ENCODE data around the gene SYNC. TPM values are rescaled to one million over a fixed set of nuclear protein-coding genes. Genes with fewer than 3 reads are reported as not detected.
"Not testable (repeated sequence)": the region's sequence is repeated elsewhere in the genome, so short reads cannot be mapped to it uniquely, and the experiment has no call there.

Gene SYNC
- total and polyA plus RNA-seq, 9 of the 15 experiments (the other 6 are each of a cell fraction or from before 2014, with no cell fraction given): 0.49 to 1.1 (median 0.87) TPM

DNA sequence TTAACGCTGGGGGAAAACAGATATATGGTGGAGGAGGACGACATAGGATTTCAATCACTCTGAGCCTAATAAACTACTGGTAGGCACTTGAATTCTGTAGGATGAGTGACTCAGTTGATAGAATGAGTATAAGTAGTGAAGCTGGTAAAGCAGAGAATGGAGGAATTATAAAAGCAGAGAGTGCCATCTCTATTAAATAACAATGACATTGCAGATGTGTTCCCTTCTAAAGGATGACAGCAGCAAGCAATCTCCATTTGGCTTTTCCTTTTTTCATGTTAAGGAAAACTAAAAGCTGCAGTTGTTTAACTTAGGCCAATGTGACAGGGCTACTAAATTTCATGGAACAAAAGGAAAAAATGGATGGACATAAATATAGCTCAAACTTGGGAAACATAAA, 69.7 kb downstream of the SYNC start (continued):
- TF ChIP-seq, protein P1, sequence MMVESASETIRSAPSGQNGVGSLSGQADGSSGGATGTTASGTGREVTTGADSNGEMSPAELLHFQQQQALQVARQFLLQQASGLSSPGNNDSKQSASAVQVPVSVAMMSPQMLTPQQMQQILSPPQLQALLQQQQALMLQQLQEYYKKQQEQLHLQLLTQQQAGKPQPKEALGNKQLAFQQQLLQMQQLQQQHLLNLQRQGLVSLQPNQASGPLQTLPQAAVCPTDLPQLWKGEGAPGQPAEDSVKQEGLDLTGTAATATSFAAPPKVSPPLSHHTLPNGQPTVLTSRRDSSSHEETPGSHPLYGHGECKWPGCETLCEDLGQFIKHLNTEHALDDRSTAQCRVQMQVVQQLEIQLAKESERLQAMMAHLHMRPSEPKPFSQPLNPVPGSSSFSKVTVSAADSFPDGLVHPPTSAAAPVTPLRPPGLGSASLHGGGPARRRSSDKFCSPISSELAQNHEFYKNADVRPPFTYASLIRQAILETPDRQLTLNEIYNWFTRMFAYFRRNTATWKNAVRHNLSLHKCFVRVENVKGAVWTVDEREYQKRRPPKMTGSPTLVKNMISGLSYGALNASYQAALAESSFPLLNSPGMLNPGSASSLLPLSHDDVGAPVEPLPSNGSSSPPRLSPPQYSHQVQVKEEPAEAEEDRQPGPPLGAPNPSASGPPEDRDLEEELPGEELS (CRISPR knock-in tag; IDR thresholded peaks at IDR 0.05; ENCODE audit: borderline replicate concordance): no peak
- TF ChIP-seq NEUROD1 (IDR thresholded peaks at IDR 0.05; ENCODE audit: borderline replicate concordance, low read depth, low read length, partially characterized antibody) (no peak), POLR2B (IDR thresholded peaks at IDR 0.05; ENCODE audit: low read depth, partially characterized antibody) (no peak), BACH1 (tag; IDR thresholded peaks at IDR 0.05) (no peak), CBX8 (IDR thresholded peaks at IDR 0.05; ENCODE audit: borderline replicate concordance, extremely low read depth, low read depth, low read length, poor library complexity, severe bottlenecking) (no peak)

DNA sequence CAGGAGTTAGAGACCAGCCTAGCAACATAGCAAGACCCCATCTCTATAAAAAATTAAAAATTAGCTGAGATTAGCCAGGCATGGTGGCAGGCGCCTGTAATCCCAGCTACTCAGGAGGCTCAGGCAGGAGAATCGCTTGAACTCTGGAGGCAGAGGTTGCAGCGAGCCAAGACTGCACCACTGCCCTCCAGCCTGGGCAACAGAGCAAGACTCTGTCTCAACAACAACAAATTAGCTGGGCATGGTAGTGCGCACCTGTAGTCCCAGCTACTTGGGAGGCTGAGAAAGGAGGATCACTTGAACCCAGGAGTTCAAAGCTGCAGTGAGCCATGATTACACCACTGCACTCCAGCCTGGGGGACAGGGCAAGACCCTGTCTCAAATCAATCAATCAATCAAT, 72.4 kb downstream of the SYNC start:
- ATAC-seq; BruUV-seq (replicated peaks); H3K27me3 ChIP-seq (ENCODE audit: control insufficient read depth in 2 of 2, insufficient read depth in 2 of 2, low read length in 2 of 2); H3K4me2 ChIP-seq (ENCODE audit: insufficient read depth, low read length); FAIRE-seq; in situ Hi-C loops (cut with MboI); CTCF ChIA-PET (ENCODE audit: low intra/inter-chr PET ratio); H3K9me3 ChIP-seq (replicated peaks; ENCODE audit: control insufficient read depth, insufficient read depth, low read depth, low read length); intact Hi-C loops (cut with micrococcal nuclease); H2AFZ ChIP-seq (ENCODE audit: low read depth, low read length); H3K79me2 ChIP-seq (ENCODE audit: control insufficient read depth, insufficient read depth, low read length); H4K20me1 ChIP-seq (replicated peaks; ENCODE audit: control insufficient read depth, insufficient read depth, low read length); H3K27ac ChIP-seq (ENCODE audit: extremely low read depth, low read depth, low read length); H3K9ac ChIP-seq (ENCODE audit: insufficient read depth in 1 of 2, low read depth in 2 of 2, low read length in 2 of 2); H3K9me1 ChIP-seq (ENCODE audit: control insufficient read depth, insufficient read depth, low read length); H3K4me3 ChIP-seq; H3K4me1 ChIP-seq (replicated peaks in 1 of 2; ENCODE audit: control insufficient read depth in 2 of 2, insufficient read depth in 2 of 2, low read length in 2 of 2); DNase-seq (ENCODE audit: extremely low read depth in 1 of 4, low spot score in 3 of 4): not testable (repeated sequence)
- POLR2A ChIA-PET: interaction anchor here (2.1 kb wide), 1 partner anchor 9 kb away, joined by 5 read pairs; no protein-coding TSS in a partner anchor
- H3K36me3 ChIP-seq (ENCODE audit: control insufficient read depth, insufficient read depth, low read length): peaks cover 63% of the 10 kb centered on the region; the same call in 2 of the 3 replicates
- WGBS (ENCODE audit: insufficient coverage, low coverage, missing lambda C conversion rate): 87% methylated on average over 4 of the region's 4 CpGs

Small RNA genes lying within 50 kb of the gene (small RNA-seq; reads per million reads assigned to genes)
- gene RF00019: not detected

Other genes starting within 250 kb of the SYNC start
Only the 7 nearest of the 9 such genes appear.
- gene ZBTB8A, start 163.3 kb downstream of the SYNC start, total RNA-seq (2014; rRNA removed): 0.05 and 0.08 TPM in 2 replicates
- gene ZBTB8A, start 163.3 kb downstream of the SYNC start, total RNA-seq (2014; rRNA removed; fragmentation: Illumina TruSeq; extraction: Trizol): 0.11 and 0.29 TPM in 2 replicates
- gene ZBTB8A, start 163.3 kb downstream of the SYNC start, total RNA-seq (2015; rRNA removed; fragmentation: Illumina TruSeq; extraction: Trizol): 0.11 and 0.14 TPM in 2 replicates
- gene ZBTB8A, start 163.3 kb downstream of the SYNC start, total RNA-seq (2021): 0.22 and 0.31 TPM in 2 replicates
- 0.64 and 2.0 TPM in 2 replicates for gene ZBTB8A, start 163.3 kb downstream of the SYNC start, polyA plus RNA-seq (2011; rRNA removed)
- gene ZBTB8A, start 163.3 kb downstream of the SYNC start, polyA plus RNA-seq (2014; fragmentation: Illumina TruSeq; extraction: Trizol): 0.09 and 0.22 TPM in 2 replicates
- gene ZBTB8A, start 163.3 kb downstream of the SYNC start, polyA plus RNA-seq (2014; fragmentation: Nextera tagmentation; extraction: Ambion mirVana): under 1 TPM; 0.01 TPM
- gene ZBTB8A, start 163.3 kb downstream of the SYNC start, polyA plus RNA-seq (2014; rRNA removed): 0.08 and 0.09 TPM in 2 replicates
- gene ZBTB8OS, start 52.2 kb downstream of the SYNC start, total RNA-seq (2014; rRNA removed): 57.8 and 59.0 TPM in 2 replicates
- gene ZBTB8OS, start 52.2 kb downstream of the SYNC start, total RNA-seq (2014; rRNA removed; fragmentation: Illumina TruSeq; extraction: Trizol): 110 and 130 TPM in 2 replicates
- gene ZBTB8OS, start 52.2 kb downstream of the SYNC start, total RNA-seq (2015; rRNA removed; fragmentation: Illumina TruSeq; extraction: Trizol): 104 and 107 TPM in 2 replicates
- 54.8 and 65.0 TPM in 2 replicates for gene ZBTB8OS, start 52.2 kb downstream of the SYNC start, total RNA-seq (2021)
- 86.5 and 114 TPM in 2 replicates for gene ZBTB8OS, start 52.2 kb downstream of the SYNC start, polyA plus RNA-seq (2011; rRNA removed)
- 104 TPM in 2 replicates for gene ZBTB8OS, start 52.2 kb downstream of the SYNC start, polyA plus RNA-seq (2014; fragmentation: Illumina TruSeq; extraction: Trizol)
- gene ZBTB8OS, start 52.2 kb downstream of the SYNC start, polyA plus RNA-seq (2014; fragmentation: Nextera tagmentation; extraction: Ambion mirVana): 100 to 1,000 TPM; 188 to 230 TPM
- gene ZBTB8OS, start 52.2 kb downstream of the SYNC start, polyA plus RNA-seq (2014; rRNA removed): 104 and 133 TPM in 2 replicates
- 185 and 228 TPM in 2 replicates for gene RBBP4, start 51.6 kb downstream of the SYNC start, total RNA-seq (2014; rRNA removed)
- gene RBBP4, start 51.6 kb downstream of the SYNC start, total RNA-seq (2014; rRNA removed; fragmentation: Illumina TruSeq; extraction: Trizol): 321 and 363 TPM in 2 replicates
- 245 and 259 TPM in 2 replicates for gene RBBP4, start 51.6 kb downstream of the SYNC start, total RNA-seq (2015; rRNA removed; fragmentation: Illumina TruSeq; extraction: Trizol)
- 387 and 409 TPM in 2 replicates for gene RBBP4, start 51.6 kb downstream of the SYNC start, total RNA-seq (2021)
- gene RBBP4, start 51.6 kb downstream of the SYNC start, polyA plus RNA-seq (2011; rRNA removed): 193 and 262 TPM in 2 replicates
- gene RBBP4, start 51.6 kb downstream of the SYNC start, polyA plus RNA-seq (2014; fragmentation: Illumina TruSeq; extraction: Trizol): 293 and 326 TPM in 2 replicates
- 100 to 1,000 TPM; 248 to 285 TPM for gene RBBP4, start 51.6 kb downstream of the SYNC start, polyA plus RNA-seq (2014; fragmentation: Nextera tagmentation; extraction: Ambion mirVana)
- 247 and 254 TPM in 2 replicates for gene RBBP4, start 51.6 kb downstream of the SYNC start, polyA plus RNA-seq (2014; rRNA removed)
- gene YARS1, start 114.6 kb upstream of the SYNC start, total RNA-seq (2014; rRNA removed): 336 and 418 TPM in 2 replicates
- 207 and 229 TPM in 2 replicates for gene YARS1, start 114.6 kb upstream of the SYNC start, total RNA-seq (2014; rRNA removed; fragmentation: Illumina TruSeq; extraction: Trizol)
- 127 TPM in 2 replicates for gene YARS1, start 114.6 kb upstream of the SYNC start, total RNA-seq (2015; rRNA removed; fragmentation: Illumina TruSeq; extraction: Trizol)
- 276 and 306 TPM in 2 replicates for gene YARS1, start 114.6 kb upstream of the SYNC start, total RNA-seq (2021)
- gene YARS1, start 114.6 kb upstream of the SYNC start, polyA plus RNA-seq (2011; rRNA removed): 166 and 174 TPM in 2 replicates
- gene YARS1, start 114.6 kb upstream of the SYNC start, polyA plus RNA-seq (2014; fragmentation: Illumina TruSeq; extraction: Trizol): 312 and 330 TPM in 2 replicates
- 10 to 100 TPM; 66.2 to 92.8 TPM for gene YARS1, start 114.6 kb upstream of the SYNC start, polyA plus RNA-seq (2014; fragmentation: Nextera tagmentation; extraction: Ambion mirVana)
- 182 and 201 TPM in 2 replicates for gene YARS1, start 114.6 kb upstream of the SYNC start, polyA plus RNA-seq (2014; rRNA removed)
- gene S100PBP, start 114.9 kb upstream of the SYNC start, total RNA-seq (2014; rRNA removed): 22.8 and 25.7 TPM in 2 replicates
- gene S100PBP, start 114.9 kb upstream of the SYNC start, total RNA-seq (2014; rRNA removed; fragmentation: Illumina TruSeq; extraction: Trizol): 60.2 and 71.1 TPM in 2 replicates
- 36.3 and 45.2 TPM in 2 replicates for gene S100PBP, start 114.9 kb upstream of the SYNC start, total RNA-seq (2015; rRNA removed; fragmentation: Illumina TruSeq; extraction: Trizol)
- gene S100PBP, start 114.9 kb upstream of the SYNC start, total RNA-seq (2021): 39.7 and 51.4 TPM in 2 replicates
- gene S100PBP, start 114.9 kb upstream of the SYNC start, polyA plus RNA-seq (2011; rRNA removed): 58.9 and 59.8 TPM in 2 replicates
- gene S100PBP, start 114.9 kb upstream of the SYNC start, polyA plus RNA-seq (2014; fragmentation: Illumina TruSeq; extraction: Trizol): 29.4 and 32.9 TPM in 2 replicates
- 10 to 100 TPM; 22.9 to 31.8 TPM for gene S100PBP, start 114.9 kb upstream of the SYNC start, polyA plus RNA-seq (2014; fragmentation: Nextera tagmentation; extraction: Ambion mirVana)
- 29.3 and 37.7 TPM in 2 replicates for gene S100PBP, start 114.9 kb upstream of the SYNC start, polyA plus RNA-seq (2014; rRNA removed)
- 0.14 and 0.61 TPM in 2 replicates for gene FNDC5, start 168.1 kb upstream of the SYNC start, total RNA-seq (2014; rRNA removed)
- gene FNDC5, start 168.1 kb upstream of the SYNC start, total RNA-seq (2014; rRNA removed; fragmentation: Illumina TruSeq; extraction: Trizol): 0.25 and 0.48 TPM in 2 replicates
- gene FNDC5, start 168.1 kb upstream of the SYNC start, total RNA-seq (2015; rRNA removed; fragmentation: Illumina TruSeq; extraction: Trizol): 0.22 and 0.41 TPM in 2 replicates
- 0.38 and 0.56 TPM in 2 replicates for gene FNDC5, start 168.1 kb upstream of the SYNC start, total RNA-seq (2021)
- gene FNDC5, start 168.1 kb upstream of the SYNC start, polyA plus RNA-seq (2011; rRNA removed): 2.1 and 2.5 TPM in 2 replicates
- 0.17 and 0.25 TPM in 2 replicates for gene FNDC5, start 168.1 kb upstream of the SYNC start, polyA plus RNA-seq (2014; fragmentation: Illumina TruSeq; extraction: Trizol)
- gene FNDC5, start 168.1 kb upstream of the SYNC start, polyA plus RNA-seq (2014; fragmentation: Nextera tagmentation; extraction: Ambion mirVana): under 1 TPM; 0.06 to 0.10 TPM
- gene FNDC5, start 168.1 kb upstream of the SYNC start, polyA plus RNA-seq (2014; rRNA removed): 0.12 and 0.24 TPM in 2 replicates
- not detected in 2 replicates for gene HPCA, start 183.7 kb upstream of the SYNC start, total RNA-seq (2014; rRNA removed)
- not detected in 2 replicates for gene HPCA, start 183.7 kb upstream of the SYNC start, total RNA-seq (2014; rRNA removed; fragmentation: Illumina TruSeq; extraction: Trizol)
- gene HPCA, start 183.7 kb upstream of the SYNC start, total RNA-seq (2015; rRNA removed; fragmentation: Illumina TruSeq; extraction: Trizol): not detected in 2 replicates
- not detected in 2 replicates for gene HPCA, start 183.7 kb upstream of the SYNC start, total RNA-seq (2021)
- not detected in 2 replicates for gene HPCA, start 183.7 kb upstream of the SYNC start, polyA plus RNA-seq (2011; rRNA removed)
- not detected in 2 replicates for gene HPCA, start 183.7 kb upstream of the SYNC start, polyA plus RNA-seq (2014; fragmentation: Illumina TruSeq; extraction: Trizol)
- not detected for gene HPCA, start 183.7 kb upstream of the SYNC start, polyA plus RNA-seq (2014; fragmentation: Nextera tagmentation; extraction: Ambion mirVana)
- gene HPCA, start 183.7 kb upstream of the SYNC start, polyA plus RNA-seq (2014; rRNA removed): not detected in 2 replicates

All from K562 (cell line).